Smooth muscle cell (in vitro differentiated cells): ENCODE data around the gene CACNG6. TPM values are rescaled to one million over a fixed set of nuclear protein-coding genes. Genes with fewer than 3 reads are reported as not detected.
"Not testable (repeated sequence)": the region's sequence is repeated elsewhere in the genome, so short reads cannot be mapped to it uniquely, and the experiment has no call there.

ENCODE experiments used
- DNase-seq: peaks from one replicate; lab custom pipeline; 2025; ENCODE audit not compliant: unreplicated experiment; lab: John Stamatoyannopoulos, UW
- H2AFZ ChIP-seq: fragments of 200-600 bp; sonication (generic); 2 replicates; pipeline ENCODE4 v1.6.0; 2016; ENCODE audit warnings: antibody characterized with exemption, low read depth, mild to moderate bottlenecking
- H3F3A ChIP-seq: fragments of 200-600 bp; sonication (generic); 2 replicates; pipeline ENCODE4 v1.6.0; 2017; ENCODE audit warnings: antibody characterized with exemption, low read depth
- H3K27ac ChIP-seq: fragments of 200-600 bp; sonication (generic); 2 replicates; pipeline ENCODE4 v1.5.1; 2016; ENCODE audit warnings: low read depth, mild to moderate bottlenecking
- H3K27me3 ChIP-seq: fragments of 200-600 bp; sonication (generic); 2 replicates; pipeline ENCODE4 v1.6.1; 2016; ENCODE audit warnings: low read depth, mild to moderate bottlenecking
- H3K36me3 ChIP-seq: fragments of 200-600 bp; sonication (generic); 2 replicates; pipeline ENCODE4 v1.5.1; 2016; ENCODE audit warnings: low read depth
- H3K4me1 ChIP-seq: fragments of 200-600 bp; sonication (generic); 2 replicates; pipeline ENCODE4 v1.5.1; 2016; ENCODE audit warnings: low read depth
- H3K4me2 ChIP-seq: fragments of 200-600 bp; sonication (generic); 2 replicates; pipeline ENCODE4 v1.6.0; 2016; ENCODE audit warnings: mild to moderate bottlenecking
- H3K4me3 ChIP-seq: fragments of 200-600 bp; sonication (generic); 2 replicates; pipeline ENCODE4 v1.5.1; 2016; ENCODE audit warnings: mild to moderate bottlenecking
- H3K79me2 ChIP-seq: fragments of 200-600 bp; sonication (generic); 2 replicates; pipeline ENCODE4 v1.6.0; 2016; ENCODE audit warnings: low read depth, mild to moderate bottlenecking
- H3K9ac ChIP-seq: fragments of 200-600 bp; sonication (generic); 2 replicates; pipeline ENCODE4 v1.6.0; 2016; ENCODE audit warnings: low read depth
- H3K9me3 ChIP-seq: fragments of 200-600 bp; sonication (generic); replicated peaks from 2 replicates; pipeline ENCODE4 v1.5.1; 2016; ENCODE audit warnings: low read depth
- H4K20me1 ChIP-seq: fragments of 200-600 bp; sonication (generic); 2 replicates; pipeline ENCODE4 v1.6.0; 2016; ENCODE audit warnings: low read depth
- WGBS: methylation state at CpG from one replicate; pipeline ENCODE4 v1.1.7; 2016; ENCODE audit warnings: low lambda C conversion rate; 5-methylcytosine and 5-hydroxymethylcytosine counted together
- polyA plus RNA-seq: library from polyadenylated mRNA; unstranded; fragments of >200 nt; fragmentation: Nextera tagmentation; extraction: Ambion mirVana; gene quantifications from 2 replicates; pipeline ENCODE4 v1.2.1, GENCODE V29; 2016
- total RNA-seq: library from RNA; depleted of rRNA; stranded (reverse); fragments of >200 nt; gene quantifications from 2 replicates; pipeline ENCODE4 v1.2.3, GENCODE V29; 2014
- TF ChIP-seq, protein P1 (sequence below): fragments of 200-600 bp; sonication (generic); IDR thresholded peaks from 2 replicates; pipeline ENCODE4 v1.5.1; 2017; ENCODE audit warnings: borderline replicate concordance, mild to moderate bottlenecking, antibody characterized with exemption; ENCODE audit not compliant: insufficient read depth, poor library complexity, severe bottlenecking

The CACNG6 gene
- total and polyA plus RNA-seq, 2 experiments from 2014 or later: 0.13 TPM; not detected in 1

DNA sequence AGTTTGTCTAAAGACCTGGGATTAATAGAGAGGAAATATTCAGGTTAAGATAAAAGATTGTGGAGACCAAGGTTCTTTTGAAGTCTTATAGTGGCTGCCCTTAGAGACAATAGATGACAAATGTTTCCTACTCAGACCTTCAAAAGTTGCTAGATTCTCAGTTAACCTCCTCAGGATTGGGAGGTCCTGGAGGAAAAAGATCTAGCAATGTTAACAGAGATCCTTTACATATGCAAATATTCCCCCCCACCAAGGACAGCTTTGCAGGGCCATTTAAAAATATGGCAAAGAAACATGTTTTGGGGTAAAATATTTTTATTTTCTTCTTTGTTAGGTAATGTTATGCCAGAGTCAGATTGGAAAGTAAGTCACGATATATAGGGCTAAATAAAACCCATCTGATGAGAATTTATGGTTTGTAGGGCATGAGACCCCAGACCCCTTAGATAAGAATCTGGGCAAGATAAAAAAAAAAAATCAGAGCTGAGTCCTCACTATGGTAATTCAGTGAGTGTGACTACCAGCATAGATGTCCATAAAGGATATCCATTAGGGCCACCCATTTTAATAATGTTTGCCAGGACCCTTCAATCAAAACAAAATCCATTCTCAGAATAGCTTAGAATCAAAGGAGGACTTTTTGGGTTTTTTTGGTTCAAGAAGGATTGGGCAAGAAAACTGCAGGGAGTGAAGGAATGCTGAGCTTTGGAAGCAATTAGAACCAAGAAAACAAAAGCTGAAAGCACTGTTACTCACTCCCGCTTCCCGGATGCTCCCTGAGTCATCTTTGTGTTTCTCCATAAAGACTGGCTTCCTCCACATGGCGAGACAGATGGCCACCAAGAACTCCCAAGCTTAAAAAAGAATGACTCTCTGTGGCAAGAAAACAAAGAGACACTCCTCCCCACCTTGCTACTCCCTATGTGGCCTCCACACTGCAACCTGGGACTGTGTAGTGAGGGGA is 44.1 kb downstream of the CACNG6 start:
- Histone ChIP-seq H3K4me3 (no peak overlapping the region), H3K27me3 (no peaks in the 10 kb centered on the region), H3K4me2 (peak overlapping the region; percentile 52), H3K79me2 (no peaks in the 10 kb centered on the region), H3K4me1 (peaks cover 6% of the 10 kb centered on the region), H3K9ac (no peak overlapping the region), H2AFZ (peak overlapping the region; percentile 47), H3F3A (peaks cover 5% of the 10 kb centered on the region), H4K20me1 (no peaks in the 10 kb centered on the region), H3K9me3 (no peaks in the 10 kb centered on the region), H3K27ac (peak overlapping the region; percentile 61), H3K36me3 (no peaks in the 10 kb centered on the region)
- WGBS: 14% methylated on average over 4 of the region's 4 CpGs
- no peak for DNase-seq
- TF ChIP-seq, protein P1, sequence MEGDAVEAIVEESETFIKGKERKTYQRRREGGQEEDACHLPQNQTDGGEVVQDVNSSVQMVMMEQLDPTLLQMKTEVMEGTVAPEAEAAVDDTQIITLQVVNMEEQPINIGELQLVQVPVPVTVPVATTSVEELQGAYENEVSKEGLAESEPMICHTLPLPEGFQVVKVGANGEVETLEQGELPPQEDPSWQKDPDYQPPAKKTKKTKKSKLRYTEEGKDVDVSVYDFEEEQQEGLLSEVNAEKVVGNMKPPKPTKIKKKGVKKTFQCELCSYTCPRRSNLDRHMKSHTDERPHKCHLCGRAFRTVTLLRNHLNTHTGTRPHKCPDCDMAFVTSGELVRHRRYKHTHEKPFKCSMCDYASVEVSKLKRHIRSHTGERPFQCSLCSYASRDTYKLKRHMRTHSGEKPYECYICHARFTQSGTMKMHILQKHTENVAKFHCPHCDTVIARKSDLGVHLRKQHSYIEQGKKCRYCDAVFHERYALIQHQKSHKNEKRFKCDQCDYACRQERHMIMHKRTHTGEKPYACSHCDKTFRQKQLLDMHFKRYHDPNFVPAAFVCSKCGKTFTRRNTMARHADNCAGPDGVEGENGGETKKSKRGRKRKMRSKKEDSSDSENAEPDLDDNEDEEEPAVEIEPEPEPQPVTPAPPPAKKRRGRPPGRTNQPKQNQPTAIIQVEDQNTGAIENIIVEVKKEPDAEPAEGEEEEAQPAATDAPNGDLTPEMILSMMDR: no peak

DNA sequence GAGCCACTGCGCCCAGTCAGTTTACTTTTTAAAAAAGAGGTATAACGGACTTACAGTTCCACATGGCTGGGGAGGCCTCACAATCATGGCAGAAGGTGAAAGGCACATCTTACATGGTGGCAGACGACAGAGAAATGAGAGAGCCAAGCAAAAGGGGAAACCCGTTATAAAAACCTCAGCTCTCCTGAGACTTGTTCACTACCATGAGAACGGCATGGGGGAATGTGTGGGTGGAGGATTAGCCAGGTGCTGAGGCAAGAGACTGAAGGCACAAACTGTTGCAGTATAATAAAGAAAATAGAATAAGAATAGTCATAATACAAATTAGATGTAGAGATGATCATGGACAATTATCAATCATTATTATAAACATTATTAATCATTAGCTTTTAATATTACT is 45.1 kb downstream of the CACNG6 start:
- not testable (repeated sequence) for H3K79me2 ChIP-seq, H3K4me1 ChIP-seq, H3K9me3 ChIP-seq, H3K27me3 ChIP-seq, H3K9ac ChIP-seq, H4K20me1 ChIP-seq, H3K36me3 ChIP-seq, H3K4me3 ChIP-seq, H3F3A ChIP-seq, H2AFZ ChIP-seq, DNase-seq, H3K4me2 ChIP-seq
- H3K27ac ChIP-seq: peak overlapping the region; percentile 61
- 82% methylated on average over 5 of the region's 5 CpGs for WGBS

DNA sequence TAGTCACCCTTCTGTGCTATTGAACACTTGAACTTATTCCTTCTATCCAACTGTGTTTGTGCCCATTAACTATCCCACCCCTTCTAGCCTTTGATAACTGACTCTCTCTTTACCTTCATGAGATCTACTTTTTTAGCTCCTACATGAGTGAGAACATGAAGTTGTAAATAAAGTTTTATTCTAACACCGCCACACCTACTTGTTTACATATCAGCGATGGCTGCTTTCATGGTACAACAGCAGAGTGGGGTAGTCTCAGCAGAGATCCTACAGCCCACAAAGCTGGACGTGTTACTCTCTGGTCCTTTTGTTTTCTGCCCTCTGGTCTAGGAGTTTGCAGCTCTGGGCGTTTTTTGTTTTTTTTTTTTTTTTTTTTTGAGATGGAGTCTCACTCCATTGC is 48.6 kb downstream of the CACNG6 start:
- H3K36me3 ChIP-seq: no peaks in the 10 kb centered on the region
- TF ChIP-seq, protein P1: no peak
- WGBS: 93% methylated on average over 4 of the region's 4 CpGs
- no peak overlapping the region for H3K4me2 ChIP-seq
- peaks cover 6% of the 10 kb centered on the region for H3K4me1 ChIP-seq
- H3K79me2 ChIP-seq: no peaks in the 10 kb centered on the region
- H3K27ac ChIP-seq: no peak overlapping the region
- H3K27me3 ChIP-seq: no peaks in the 10 kb centered on the region
- H3K9ac ChIP-seq: no peak overlapping the region
- H3K9me3 ChIP-seq: no peaks in the 10 kb centered on the region
- H3K4me3 ChIP-seq: no peak overlapping the region
- no peak overlapping the region for H2AFZ ChIP-seq
- DNase-seq: no peak
- H3F3A ChIP-seq: peaks cover 5% of the 10 kb centered on the region
- H4K20me1 ChIP-seq: no peaks in the 10 kb centered on the region

DNA sequence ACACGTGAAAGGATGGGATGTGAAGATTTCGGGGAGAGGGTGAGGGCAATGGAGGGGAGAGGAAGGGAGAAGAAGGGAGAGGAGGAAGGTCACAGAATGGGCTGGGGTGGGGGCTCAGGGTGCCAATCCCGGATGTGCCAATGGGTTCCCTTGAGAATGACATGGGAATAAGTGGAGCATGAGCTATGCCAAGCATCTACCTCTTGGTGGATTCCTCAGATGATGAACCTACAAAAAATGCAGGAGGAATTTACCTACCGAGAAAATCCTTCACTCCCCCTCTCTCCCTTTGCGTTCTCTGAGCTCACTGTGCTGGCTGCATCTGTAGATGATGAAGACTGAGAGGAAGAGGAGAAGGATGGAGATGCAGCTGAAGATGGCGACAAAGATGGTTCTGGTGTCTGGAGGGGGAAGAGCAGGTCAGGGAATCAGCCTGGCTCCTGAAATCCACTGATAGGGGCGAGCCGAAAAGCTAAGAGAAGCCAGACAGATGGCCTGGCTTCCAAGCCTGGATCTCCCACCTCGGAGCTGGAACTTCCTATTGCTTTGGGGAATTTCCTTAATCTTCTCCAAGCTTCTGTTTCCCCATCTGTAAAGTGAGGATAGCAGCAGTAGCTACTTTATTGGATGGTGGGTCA is 50.7 kb downstream of the CACNG6 start:
- Histone ChIP-seq H4K20me1 (no peaks in the 10 kb centered on the region), H3K36me3 (no peaks in the 10 kb centered on the region), H3K9ac (no peak overlapping the region), H3K27ac (no peak overlapping the region), H3K79me2 (no peaks in the 10 kb centered on the region), H3F3A (no peaks in the 10 kb centered on the region), H3K4me1 (no peaks in the 10 kb centered on the region), H3K27me3 (no peaks in the 10 kb centered on the region), H2AFZ (no peak overlapping the region), H3K9me3 (no peaks in the 10 kb centered on the region), H3K4me3 (no peak overlapping the region), H3K4me2 (no peak overlapping the region)
- WGBS: 55% methylated on average over 9 of the region's 9 CpGs
- DNase-seq: no peak
- TF ChIP-seq, protein P1: no peak
